MM.1S (cell line): ENCODE data around the gene NELFB.

ENCODE experiments used
- CTCF ChIP-seq: fragments of 300-600 bp; sonication (generic); IDR thresholded peaks from 2 replicates; pipeline ENCODE4 v1.5.1; 2016; ENCODE audit warnings: antibody characterized with exemption, low read length, mixed read lengths
- EZH2 ChIP-seq: fragments of 300-600 bp; sonication (generic); optimal IDR thresholded peaks from 2 replicates; pipeline ENCODE3; 2017; ENCODE audit warnings: low read depth, mild to moderate bottlenecking, antibody characterized with exemption, low read length, mixed read lengths
- EZH2phosphoT487 ChIP-seq: fragments of 300-600 bp; sonication (generic); IDR thresholded peaks from 2 replicates; pipeline ENCODE4 v1.6.1; 2018; ENCODE audit warnings: antibody characterized with exemption, low read length

GRCh38 chr9:137300567-137301080 lies 45.5 kb downstream of the NELFB start:
- TF ChIP-seq CTCF, result no peak
- no peak for TF ChIP-seq EZH2phosphoT487
- TF ChIP-seq EZH2, result no peak
